Stimulated activated naive CD8-positive, alpha-beta T cell treated with anti-CD3 and anti-CD28 coated beads, Interleukin-15, Interleukin-2, amounts not matched to agents 100 U/mL and 50 U/mL, for 24 hours (primary cell): ENCODE results near the gene C1QTNF12.
"Not testable (repeated sequence)": the region's sequence is repeated elsewhere in the genome, so short reads cannot be mapped to it uniquely, and the experiment has no call there.

Source experiments
- ATAC-seq: fragments of 150-1000 bp; cut with Tn5 transposase; one replicate; pipeline ENCODE4 v1.10.0; 2021
- DNase-seq: peaks from one replicate; pipeline ENCODE4 v3.0.0; 2021

C1QTNF12 gene

GRCh38 chr1:1259540-1259939 lies 13.0 kb upstream of the C1QTNF12 start:
- ATAC-seq: no peak

GRCh38 chr1:1259119-1259488 lies 12.6 kb upstream of the C1QTNF12 start:
- no peak for DNase-seq
- no peak for ATAC-seq

More at GRCh38 chr1:1259540-1259939, 13.0 kb upstream of the C1QTNF12 start:
- no peak for DNase-seq

- DNase-seq (no peak), ATAC-seq (no peak)
Observed at GRCh38 chr1:1256956-1257871, 10.7 kb upstream of the C1QTNF12 start.

GRCh38 chr1:1255611-1256010 lies 9.1 kb upstream of the C1QTNF12 start:
- ATAC-seq (no peak), DNase-seq (no peak)

GRCh38 chr1:1255078-1255477 lies 8.6 kb upstream of the C1QTNF12 start:
- ATAC-seq: no peak
- DNase-seq: no peak

- DNase-seq (no peak), ATAC-seq (no peak)
Observed at GRCh38 chr1:1254667-1254998, 8.1 kb upstream of the C1QTNF12 start.

- DNase-seq (no peak), ATAC-seq (no peak)
Observed at GRCh38 chr1:1253972-1254666, 7.6 kb upstream of the C1QTNF12 start.

GRCh38 chr1:1253314-1253713 lies 6.8 kb upstream of the C1QTNF12 start:
- DNase-seq: no peak
- no peak for ATAC-seq

- DNase-seq (peak; percentile 65), ATAC-seq (peak; percentile 74)
Observed at GRCh38 chr1:1250786-1251284, 4.3 kb upstream of the C1QTNF12 start.

- DNase-seq, ATAC-seq: not testable (repeated sequence)
Observed at GRCh38 chr1:1248009-1248913, 1.7 kb upstream of the C1QTNF12 start.

- DNase-seq (no peak), ATAC-seq (no peak)
Observed at GRCh38 chr1:1247341-1247913, 905 bp upstream of the C1QTNF12 start.

GRCh38 chr1:1245817-1246576 lies 525 bp downstream of the C1QTNF12 start:
- no peak for DNase-seq
- ATAC-seq: no peak

- DNase-seq (no peak), ATAC-seq (no peak)
Observed at GRCh38 chr1:1245178-1245816, 1.2 kb downstream of the C1QTNF12 start.

- ATAC-seq: no peak
Observed at GRCh38 chr1:1244192-1244811, 2.2 kb downstream of the C1QTNF12 start.

GRCh38 chr1:1243807-1244191 lies 2.7 kb downstream of the C1QTNF12 start:
- ATAC-seq (no peak), DNase-seq (no peak)

More at GRCh38 chr1:1244192-1244811, 2.2 kb downstream of the C1QTNF12 start:
- DNase-seq: no peak

- DNase-seq (no peak), ATAC-seq (no peak)
Observed at GRCh38 chr1:1243266-1243660, 3.3 kb downstream of the C1QTNF12 start.

GRCh38 chr1:1242461-1243265 lies 3.9 kb downstream of the C1QTNF12 start:
- no peak for DNase-seq
- no peak for ATAC-seq

GRCh38 chr1:1241588-1242219 lies 4.8 kb downstream of the C1QTNF12 start:
- DNase-seq (no peak), ATAC-seq (no peak)
